HG02840 (cell line): ENCODE measurements around the gene MSH4.
"Not testable (repeated sequence)": the region's sequence is repeated elsewhere in the genome, so short reads cannot be mapped to it uniquely, and the experiment has no call there.

Experiments
- ATAC-seq: cut with Tn5 transposase; IDR thresholded peaks from one replicate; pipeline ENCODE4 v1.9.1; 2021; ENCODE audit warnings: mild to moderate bottlenecking, moderate library complexity, moderate number of reproducible peaks; ENCODE audit not compliant: unreplicated experiment, low FRiP score

The MSH4 gene

DNA sequence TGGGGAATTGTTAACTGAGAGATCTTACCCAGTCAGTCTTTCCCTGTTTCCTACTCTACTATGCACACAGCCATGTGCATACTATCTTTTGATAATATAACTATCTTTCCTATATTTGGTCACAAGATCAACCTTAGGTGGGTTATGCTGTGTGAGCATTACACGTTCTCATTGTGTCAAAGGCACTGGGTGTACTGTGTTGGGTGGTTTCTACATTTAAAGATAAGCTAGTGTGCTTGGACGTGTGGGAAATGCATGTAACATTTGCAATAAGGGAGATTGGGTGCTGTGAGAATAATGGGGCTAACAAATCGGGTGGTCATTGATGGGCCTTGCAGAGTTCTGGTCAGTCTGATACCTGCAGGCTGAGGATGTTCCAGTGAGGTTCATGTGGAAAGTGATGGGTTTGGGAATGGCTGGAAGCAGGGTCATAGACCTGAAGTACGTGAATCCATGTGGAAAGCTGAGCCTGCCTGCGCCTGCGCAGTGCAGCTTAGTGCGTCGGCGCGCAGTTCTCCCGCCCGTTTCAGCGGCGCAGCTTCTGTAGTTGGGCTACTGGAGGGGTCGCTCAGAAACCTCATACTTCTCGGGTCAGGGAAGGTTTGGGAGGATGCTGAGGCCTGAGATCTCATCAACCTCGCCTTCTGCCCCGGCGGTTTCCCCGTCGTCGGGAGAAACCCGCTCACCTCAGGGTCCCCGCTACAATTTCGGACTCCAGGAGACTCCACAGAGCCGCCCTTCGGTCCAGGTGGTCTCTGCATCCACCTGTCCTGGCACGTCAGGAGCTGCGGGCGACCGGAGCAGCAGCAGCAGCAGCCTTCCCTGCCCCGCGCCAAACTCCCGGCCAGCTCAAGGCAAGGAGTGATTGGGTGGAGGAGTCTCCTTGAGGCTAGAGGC lies at the start of gene MSH4:
Gene MSH4, plus strand, starts transcription at position 507 of the 897 bp plus-strand sequence. Its CDS starts 104 bp downstream, at position 611.
- no peak for ATAC-seq

DNA sequence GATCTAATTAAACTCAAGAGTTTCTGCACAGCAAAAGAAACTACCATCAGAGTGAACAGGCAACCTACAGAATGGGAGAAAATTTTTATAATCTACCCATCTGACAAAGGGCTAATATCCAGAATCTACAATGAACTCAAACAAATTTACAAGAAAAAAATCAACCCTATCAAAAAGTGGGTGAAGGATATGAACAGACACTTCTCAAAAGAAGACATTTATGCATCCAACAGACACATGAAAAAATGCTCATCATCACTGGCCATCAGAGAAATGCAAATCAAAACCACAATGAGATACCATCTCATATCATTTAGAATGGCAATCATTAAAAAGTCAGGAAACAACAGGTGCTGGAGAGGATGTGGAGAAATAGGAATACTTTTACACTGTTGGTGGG lies 39.5 kb upstream of the MSH4 start:
- not testable (repeated sequence) for ATAC-seq

DNA sequence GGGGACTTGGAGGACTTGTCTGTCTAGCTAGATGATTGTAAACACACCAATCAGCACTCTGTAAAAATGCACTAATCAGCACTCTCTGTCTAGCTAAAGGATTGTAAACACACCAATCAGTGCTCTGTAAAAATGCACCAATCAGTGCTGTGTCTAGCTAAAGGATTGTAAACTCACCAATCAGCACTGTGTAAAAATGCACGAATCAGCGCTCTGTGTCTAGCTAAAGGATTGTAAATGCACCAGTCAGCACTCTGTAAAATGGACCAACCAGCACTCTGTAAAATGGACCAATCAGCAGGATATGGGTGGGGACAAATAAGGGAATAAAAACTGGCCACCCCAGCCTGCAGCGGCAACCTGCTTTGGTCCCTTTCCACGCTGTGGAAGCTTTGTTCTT lies 38.1 kb upstream of the MSH4 start:
- ATAC-seq = not testable (repeated sequence)

DNA sequence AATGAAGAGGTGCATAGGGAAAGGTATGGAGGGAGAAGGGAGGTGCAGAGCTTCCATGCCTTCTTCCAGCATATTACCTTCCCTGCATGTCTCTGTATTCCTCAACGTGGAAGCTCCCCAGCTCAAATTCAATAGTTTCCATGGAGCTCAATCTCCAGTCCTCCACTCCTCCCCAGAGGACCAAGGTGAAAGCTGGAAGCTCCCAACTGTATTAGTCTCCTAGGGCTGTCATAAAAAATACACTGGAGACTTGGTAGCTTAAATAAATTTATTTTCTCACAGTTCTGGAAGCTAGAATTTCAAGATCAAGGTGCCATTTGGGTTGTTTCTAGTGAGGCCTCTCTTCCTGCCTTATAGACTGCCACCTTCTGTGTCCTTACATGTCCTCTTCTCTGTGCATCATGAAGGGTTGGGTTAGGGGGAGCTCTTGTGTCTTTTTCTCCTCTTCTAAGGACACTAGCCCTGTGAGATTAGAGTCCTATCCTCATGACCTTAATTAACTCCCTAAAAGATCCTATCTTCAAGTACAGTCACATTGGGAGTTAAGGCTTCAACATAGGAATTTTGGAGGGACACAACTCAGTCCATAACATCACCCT lies 32.5 kb upstream of the MSH4 start:
- no peak for ATAC-seq

DNA sequence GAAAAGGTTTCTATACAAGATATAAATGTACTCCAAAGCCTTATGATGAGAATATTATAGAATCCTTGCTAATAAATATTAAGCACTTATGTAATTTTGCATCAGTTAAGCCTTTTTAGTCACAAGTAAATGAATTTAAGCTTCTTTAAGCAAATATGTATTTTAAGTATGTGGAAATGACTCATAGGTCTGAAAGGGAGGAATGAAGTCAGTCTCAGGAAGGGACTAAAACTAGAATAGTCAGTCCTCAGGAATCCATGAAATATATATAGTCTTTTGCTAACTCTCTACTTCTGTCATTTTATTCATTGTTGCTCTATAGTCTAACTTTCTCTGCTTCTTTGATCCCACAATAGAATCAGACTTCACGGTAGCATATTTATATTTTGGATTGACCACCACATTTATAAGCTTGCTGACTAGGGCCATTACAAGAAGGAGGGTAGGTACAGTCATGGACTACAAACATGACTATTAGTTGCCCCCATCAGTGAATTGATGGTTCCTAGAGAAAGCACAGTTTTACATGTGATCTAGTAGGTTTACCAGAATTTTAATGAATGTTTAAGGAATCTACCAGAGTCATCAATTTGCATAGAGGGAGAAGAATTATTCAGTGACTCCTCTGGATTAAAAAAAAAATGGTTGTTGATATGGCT lies 30.9 kb upstream of the MSH4 start:
- ATAC-seq = no peak

DNA sequence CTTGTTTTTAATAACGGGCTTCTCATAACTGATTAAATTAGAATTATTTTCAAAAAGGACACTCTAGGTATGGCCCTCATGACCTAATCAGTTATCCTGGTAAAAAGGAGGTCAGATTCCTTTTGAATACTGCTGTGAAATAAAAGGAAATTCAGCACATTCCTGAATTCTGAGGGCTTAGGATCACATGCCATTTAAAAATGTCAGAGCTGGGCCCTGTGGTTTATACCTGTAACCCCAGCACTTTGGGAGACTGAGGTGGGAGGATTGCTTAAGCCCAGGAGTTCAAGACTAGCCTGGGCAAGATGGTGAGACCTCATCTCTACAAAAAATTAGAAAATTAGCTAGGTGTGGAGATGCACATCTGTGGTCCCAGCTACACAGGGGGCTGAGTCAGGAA lies 28.7 kb upstream of the MSH4 start:
- no peak for ATAC-seq

DNA sequence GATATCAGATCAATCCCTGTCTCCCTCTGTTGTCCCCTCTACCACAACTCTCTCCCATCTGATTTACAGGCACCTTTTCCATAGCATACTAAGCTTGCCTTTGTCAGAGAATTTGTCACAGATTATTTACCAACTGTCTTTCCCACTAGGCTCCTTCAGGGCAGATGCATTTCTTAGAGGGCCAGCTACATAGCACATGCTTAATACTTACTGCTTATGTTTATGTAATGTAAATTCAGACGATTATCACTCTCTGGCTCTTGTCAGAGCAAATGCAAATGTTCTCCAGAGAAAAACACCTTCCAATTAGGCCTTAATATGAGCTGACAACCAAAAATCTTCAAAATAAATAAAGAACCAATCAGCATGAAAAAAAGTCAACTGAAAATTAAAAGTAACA lies 25.9 kb upstream of the MSH4 start:
- ATAC-seq = no peak

DNA sequence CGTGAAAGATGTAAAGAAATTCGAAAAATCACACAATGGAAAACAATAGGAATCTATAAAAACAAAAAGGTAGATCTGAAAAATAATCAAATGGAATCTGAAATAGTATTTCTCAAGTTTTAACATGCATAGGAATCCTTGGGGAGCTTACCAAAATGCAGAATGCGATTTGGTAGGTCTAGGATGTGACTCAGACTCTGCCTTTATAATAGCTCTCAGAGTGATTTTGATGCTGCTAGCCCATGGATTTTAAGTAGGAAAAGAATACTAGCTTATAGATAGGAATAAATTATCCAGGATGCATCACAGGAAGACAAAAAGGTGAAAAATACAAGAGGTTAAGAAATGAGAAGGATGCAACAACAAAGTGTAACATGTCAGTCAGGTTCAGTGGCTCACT lies 24.7 kb upstream of the MSH4 start:
- no peak for ATAC-seq

DNA sequence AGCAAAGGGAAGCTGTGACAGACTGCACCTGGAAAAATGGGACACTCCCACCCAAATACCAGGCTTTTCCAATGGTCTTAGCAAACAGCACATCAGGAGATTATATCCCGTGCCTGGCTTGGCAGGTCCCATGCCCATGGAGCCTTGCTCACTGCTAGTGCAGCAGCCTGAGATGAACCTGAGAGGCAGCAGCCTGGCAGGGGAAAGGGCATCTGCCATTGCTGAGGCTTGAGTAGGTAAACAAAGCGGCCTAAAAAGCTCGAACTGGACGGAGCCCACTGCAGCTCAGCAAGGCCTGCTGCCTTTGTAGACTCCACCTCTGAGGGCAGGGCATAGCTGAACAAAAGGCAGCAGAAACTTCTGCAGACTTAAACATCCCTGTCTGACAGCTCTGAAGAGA lies 18.9 kb upstream of the MSH4 start:
- ATAC-seq = not testable (repeated sequence)

DNA sequence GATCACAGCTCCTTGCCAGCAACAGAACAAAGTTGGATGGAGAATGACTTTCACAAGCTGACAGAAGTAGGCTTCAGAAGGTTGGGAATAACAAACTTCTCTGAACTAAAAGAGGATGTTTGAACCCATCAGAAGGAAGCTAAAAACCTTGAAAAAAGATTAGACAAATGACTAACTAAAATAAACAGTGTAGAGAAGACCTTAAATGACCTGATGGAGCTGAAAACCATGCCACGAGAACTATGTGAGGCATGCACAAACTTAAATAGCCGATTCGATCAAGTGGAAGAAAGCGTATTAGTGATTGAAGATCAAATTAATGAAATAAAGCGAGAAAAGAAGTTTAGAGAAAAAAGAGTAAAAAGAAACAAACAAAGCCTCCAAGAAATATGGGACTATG lies 18.0 kb upstream of the MSH4 start:
- ATAC-seq = not testable (repeated sequence)

DNA sequence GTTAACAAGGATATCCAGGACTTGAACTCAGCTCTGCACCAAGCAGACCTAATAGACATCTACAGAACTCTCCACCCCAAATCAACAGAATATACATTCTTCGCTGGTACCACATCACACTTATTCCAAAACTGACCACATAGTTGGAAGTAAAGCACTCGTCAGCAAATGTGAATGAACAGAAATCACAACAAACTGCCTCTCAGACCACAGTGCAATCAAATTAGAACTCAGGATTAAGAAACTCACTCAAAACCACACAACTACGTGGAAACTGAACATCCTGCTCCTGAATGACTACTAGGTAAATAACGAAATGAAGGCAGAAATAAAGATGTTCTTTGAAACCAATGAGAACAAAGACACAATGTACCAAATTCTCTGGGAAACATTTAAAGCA lies 16.5 kb upstream of the MSH4 start:
- not testable (repeated sequence) for ATAC-seq

DNA sequence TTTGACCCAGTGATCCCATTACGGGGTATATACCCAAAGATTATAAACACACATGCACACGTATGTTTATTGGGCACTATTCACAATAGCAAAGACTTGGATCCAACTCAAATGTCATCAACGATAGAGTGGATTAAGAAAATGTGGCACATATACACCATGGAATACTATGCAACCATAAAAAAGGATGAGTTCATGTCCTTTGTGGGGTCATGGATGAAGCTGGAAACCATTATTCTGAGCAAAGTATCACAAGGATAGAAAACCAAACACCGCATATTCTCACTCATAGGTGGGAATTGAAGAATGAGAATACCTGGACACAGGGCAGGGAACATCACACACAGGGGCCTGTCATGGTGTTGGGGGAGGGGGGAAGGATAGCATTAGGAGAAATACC lies 12.8 kb upstream of the MSH4 start:
- not testable (repeated sequence) for ATAC-seq

DNA sequence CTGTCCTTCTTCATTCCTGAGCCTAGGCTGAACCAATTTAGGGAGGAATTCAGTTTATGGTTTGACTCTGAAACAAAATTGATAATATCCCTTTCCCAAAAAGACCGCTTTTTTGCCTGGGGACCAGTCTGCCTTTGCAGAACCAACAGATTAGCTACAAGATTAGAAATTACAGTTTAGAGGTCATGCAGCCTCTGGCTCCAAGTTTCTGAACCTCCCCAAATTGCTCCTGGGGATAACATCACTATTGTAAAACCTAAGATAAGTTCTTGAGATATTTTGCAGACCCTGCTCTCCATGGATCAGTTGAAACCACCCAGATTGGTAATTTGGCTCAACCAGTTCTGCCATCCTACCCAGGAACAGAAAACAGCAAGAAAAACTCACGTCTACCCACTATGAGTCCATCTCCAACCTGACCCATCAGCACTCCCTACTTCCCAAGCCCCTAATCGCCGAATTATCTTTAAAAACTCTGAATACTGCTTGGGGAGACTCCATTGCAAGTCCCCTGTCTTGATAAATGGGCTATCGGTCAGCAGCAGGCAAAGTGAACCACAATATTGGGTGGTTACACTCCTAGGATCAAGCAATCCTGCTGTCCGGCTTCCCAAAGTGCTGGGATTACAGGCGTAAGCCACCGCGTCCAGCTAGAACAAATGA lies 11.2 kb upstream of the MSH4 start:
- peak; percentile 19 for ATAC-seq

DNA sequence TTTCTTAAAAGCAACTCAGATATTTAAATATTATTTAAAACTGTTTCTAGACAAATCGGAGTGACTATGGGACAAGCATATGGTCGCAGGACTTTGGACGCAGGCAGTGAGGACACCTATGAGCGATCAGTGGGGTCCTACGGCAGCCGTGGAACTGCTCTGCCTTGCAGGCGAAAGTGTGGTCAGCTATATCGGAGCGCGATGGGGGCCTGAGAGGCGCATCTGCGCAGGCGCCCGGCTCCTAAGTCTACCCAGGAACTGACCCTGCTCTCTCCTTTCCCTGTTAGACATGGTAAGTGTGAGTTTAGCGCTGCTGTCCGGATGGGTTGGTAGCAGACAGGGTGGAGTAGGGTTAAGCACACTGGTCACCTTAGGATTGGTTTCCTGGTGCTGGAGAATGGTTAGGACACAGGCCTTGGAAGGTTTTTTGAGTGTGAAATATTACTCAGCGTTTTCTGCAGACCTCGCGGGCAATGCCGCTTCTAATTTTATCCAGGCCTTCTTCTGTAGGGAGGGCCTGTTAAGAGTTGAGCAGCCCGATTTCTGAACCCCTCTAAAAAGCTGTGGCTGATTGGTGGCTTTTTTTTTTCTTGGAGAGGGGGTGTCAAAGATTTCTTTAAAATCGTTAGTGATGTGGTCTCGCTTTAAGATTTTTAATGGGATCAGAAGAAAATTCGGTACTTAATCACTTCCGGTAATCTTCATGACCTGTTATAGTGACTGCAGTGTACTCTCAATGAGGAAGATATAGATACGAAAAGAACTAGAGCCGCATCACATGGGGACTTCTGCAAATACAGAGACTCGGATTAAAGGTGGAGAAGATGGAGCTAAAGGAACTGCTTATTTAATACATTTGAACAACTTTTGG lies 10.5 kb upstream of the MSH4 start, which contains the start of gene RABGGTB:
Gene RABGGTB, plus strand, starts transcription at position 274 of the 871 bp plus-strand sequence. Its CDS starts 16 bp downstream, at position 290.
- ATAC-seq = peak; percentile 81

DNA sequence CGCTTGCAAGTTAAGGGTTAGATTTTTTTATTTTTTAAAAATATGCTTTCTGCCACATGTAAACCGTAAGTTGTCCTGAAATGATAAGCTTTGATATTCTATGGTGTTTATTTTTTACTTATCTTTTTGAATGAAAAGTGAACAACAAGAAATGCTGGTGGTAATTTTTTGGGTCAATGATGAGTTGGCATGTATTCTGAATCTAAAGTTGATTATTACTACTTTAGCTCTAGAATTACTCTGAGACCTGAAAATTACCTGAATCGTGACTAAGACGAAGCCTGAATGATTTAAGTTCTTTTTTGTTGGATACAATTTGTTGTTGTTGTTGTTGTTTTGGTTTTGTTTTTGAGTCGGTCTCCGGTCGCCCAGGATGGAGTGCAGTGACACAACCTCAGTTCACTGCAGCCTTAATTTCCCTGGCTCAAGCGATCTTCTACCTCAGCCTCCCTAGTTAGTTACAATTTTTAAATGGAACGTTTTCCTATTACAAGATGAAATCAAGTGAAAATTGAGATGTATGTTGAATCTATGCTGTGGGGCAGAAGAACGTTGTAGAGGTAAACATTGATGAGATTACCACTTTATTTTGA lies 9.7 kb upstream of the MSH4 start:
- no peak for ATAC-seq

DNA sequence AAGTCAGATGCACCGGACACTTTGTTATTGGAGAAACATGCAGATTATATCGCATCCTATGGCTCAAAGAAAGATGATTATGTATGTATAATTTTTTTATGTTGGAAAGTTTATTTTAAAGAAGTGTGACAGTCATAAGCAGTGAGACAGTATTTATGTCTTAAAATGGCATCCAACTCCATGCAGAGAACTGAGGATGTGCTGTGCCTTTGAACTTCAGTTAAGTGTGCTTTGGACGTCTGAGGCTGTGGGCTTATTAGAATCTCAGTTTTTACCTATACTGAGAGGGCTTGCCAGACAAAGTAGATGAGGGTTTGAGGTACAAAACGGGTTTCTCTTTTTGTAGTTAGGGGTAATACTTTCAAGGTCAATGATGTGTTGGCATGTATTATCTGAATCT lies 9.2 kb upstream of the MSH4 start:
- ATAC-seq = no peak

DNA sequence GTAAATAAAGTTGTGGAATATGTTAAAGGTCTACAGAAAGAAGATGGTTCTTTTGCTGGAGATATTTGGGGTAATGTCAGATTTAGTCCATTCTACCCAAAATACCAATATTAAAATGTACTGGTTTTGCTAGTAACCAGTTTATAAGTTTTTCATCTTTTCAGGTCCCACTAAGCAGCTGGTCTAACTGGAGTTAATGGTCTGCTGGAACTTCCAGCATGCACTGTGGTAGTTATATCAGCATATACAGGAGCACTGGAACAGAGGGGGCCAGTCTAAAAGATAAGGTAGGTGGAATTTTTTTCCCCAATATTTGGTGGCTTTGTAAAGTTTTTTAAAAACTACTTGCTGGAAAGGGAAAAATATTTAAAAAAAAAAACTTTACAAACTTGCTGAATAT lies 6.7 kb upstream of the MSH4 start:
- ATAC-seq = no peak

DNA sequence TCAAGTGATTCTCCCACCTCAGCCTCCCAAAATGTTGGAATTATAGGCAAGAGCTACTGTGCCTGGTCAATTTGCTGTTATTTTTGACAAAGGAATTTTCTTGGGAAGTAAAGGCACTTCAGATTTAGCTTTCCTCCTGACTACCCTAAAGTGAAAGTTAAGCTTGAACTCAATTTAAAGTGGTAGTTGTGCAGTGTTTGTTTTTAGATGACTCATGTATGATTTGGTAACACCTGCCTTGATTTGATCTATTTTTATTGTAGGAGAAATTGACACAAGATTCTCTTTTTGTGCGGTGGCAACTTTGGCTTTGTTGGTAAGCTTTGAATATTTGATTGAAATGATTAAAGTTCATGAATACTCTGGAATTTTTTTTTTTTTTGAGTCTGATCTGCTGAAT lies 5.7 kb upstream of the MSH4 start:
- no peak for ATAC-seq

DNA sequence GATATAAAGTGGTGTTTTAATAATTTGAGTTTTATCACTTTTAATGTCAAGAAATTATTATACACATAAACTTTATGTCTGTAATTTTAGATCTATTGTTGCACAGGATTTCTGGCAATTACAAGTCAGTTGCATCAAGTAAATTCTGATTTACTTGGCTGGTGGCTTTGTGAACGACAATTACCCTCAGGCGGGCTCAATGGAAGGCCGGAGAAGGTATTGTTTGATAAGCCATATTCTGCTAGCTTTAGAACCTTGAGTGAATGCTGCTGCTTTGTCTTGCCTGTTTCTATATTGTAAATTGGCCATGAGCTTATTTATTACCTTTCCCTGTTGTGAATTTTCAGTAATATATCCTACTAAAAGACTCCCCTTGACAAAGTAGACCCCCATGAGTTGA lies 4.6 kb upstream of the MSH4 start:
- ATAC-seq = no peak
